Trophoblast cell (in vitro differentiated cells and primary cell): ENCODE results near the gene FAAP100.

ENCODE experiments used
- DNase-seq, 2 donors: peaks; one replicate each; pipeline ENCODE4 v3.0.0-alpha.2; 2016
- H2AFZ ChIP-seq: 2 replicates; pipeline ENCODE4 v1.6.1; 2013; ENCODE audit warnings: low read length, moderate library complexity, mild to moderate bottlenecking; ENCODE audit not compliant: insufficient read depth, poor library complexity
- H2AK5ac ChIP-seq: 2 replicates; pipeline ENCODE4 v1.6.1; 2013; ENCODE audit warnings: mild to moderate bottlenecking, low read length
- H2BK120ac ChIP-seq: 2 replicates; pipeline ENCODE4 v1.6.1; 2013; ENCODE audit warnings: low read length, mild to moderate bottlenecking, moderate library complexity; ENCODE audit not compliant: insufficient read depth, poor library complexity
- H2BK12ac ChIP-seq: 2 replicates; pipeline ENCODE4 v1.6.1; 2013; ENCODE audit warnings: mild to moderate bottlenecking, low read length, moderate library complexity
- H2BK5ac ChIP-seq: 2 replicates; pipeline ENCODE4 v1.6.1; 2013; ENCODE audit warnings: low read length, low read depth, moderate library complexity, mild to moderate bottlenecking; ENCODE audit not compliant: poor library complexity
- H3K14ac ChIP-seq: 2 replicates; pipeline ENCODE4 v1.6.1; 2013; ENCODE audit warnings: mild to moderate bottlenecking, low read length
- H3K18ac ChIP-seq: 2 replicates; pipeline ENCODE4 v1.6.1; 2013; ENCODE audit warnings: mild to moderate bottlenecking, low read length
- H3K23ac ChIP-seq: 2 replicates; pipeline ENCODE4 v1.6.1; 2013; ENCODE audit warnings: low read length
- H3K27ac ChIP-seq: 2 replicates; pipeline ENCODE4 v1.5.1; 2013; ENCODE audit warnings: low read depth, mild to moderate bottlenecking, inconsistent platforms, low read length, moderate library complexity
- H3K27me3 ChIP-seq: 2 replicates; pipeline ENCODE4 v1.6.1; 2013; ENCODE audit warnings: inconsistent platforms, mild to moderate bottlenecking, low read length, moderate library complexity; ENCODE audit not compliant: insufficient read depth
- H3K36me3 ChIP-seq, 2 experiments: 1 replicate in 1 of 2; 2 replicates in 1 of 2; pipeline ENCODE4 v1.6.1; 2013; ENCODE audit warnings: low read length in 2 of 2, mild to moderate bottlenecking in 2 of 2, moderate library complexity in 1 of 2; ENCODE audit not compliant: insufficient read depth in 2 of 2, control insufficient read depth in 1 of 2
- H3K4ac ChIP-seq: 2 replicates; pipeline ENCODE4 v1.6.1; 2013; ENCODE audit warnings: low read depth, mild to moderate bottlenecking, low read length, moderate library complexity
- H3K4me1 ChIP-seq, 2 experiments: 1 replicate in 1 of 2; 2 replicates in 1 of 2; pipeline ENCODE4 v1.6.1; 2013; ENCODE audit warnings: low read length in 2 of 2, mild to moderate bottlenecking in 2 of 2, moderate library complexity in 1 of 2; ENCODE audit not compliant: insufficient read depth in 2 of 2, control insufficient read depth in 1 of 2
- H3K4me2 ChIP-seq: 2 replicates; pipeline ENCODE4 v1.6.1; 2013; ENCODE audit warnings: inconsistent platforms, mild to moderate bottlenecking, low read length, moderate library complexity
- H3K4me3 ChIP-seq: 2 replicates; pipeline ENCODE4 v1.5.1; 2013; ENCODE audit warnings: mild to moderate bottlenecking, low read depth, low read length, inconsistent platforms
- H3K79me1 ChIP-seq: one replicate; pipeline ENCODE4 v1.6.1; 2013; ENCODE audit warnings: low read length
- H3K79me2 ChIP-seq: 2 replicates; pipeline ENCODE4 v1.6.1; 2013; ENCODE audit warnings: low read length, mild to moderate bottlenecking; ENCODE audit not compliant: control insufficient read depth, insufficient read depth, poor library complexity
- H3K9ac ChIP-seq: 2 replicates; pipeline ENCODE4 v1.6.1; 2013; ENCODE audit warnings: mild to moderate bottlenecking, low read length
- H3K9me3 ChIP-seq: 2 replicates; pipeline ENCODE4 v1.6.1; 2013; ENCODE audit warnings: low read depth, mild to moderate bottlenecking, control low read depth, inconsistent platforms, low read length; ENCODE audit not compliant: insufficient read depth
- H4K12ac ChIP-seq: 2 replicates; pipeline ENCODE4 v1.6.1; 2013; ENCODE audit warnings: low read depth, mild to moderate bottlenecking, low read length, moderate library complexity
- H4K8ac ChIP-seq: 2 replicates; pipeline ENCODE4 v1.6.1; 2013; ENCODE audit warnings: low read depth, mild to moderate bottlenecking, low read length, moderate library complexity
- H4K91ac ChIP-seq: one replicate; pipeline ENCODE4 v1.6.1; 2013; ENCODE audit warnings: low read depth, mild to moderate bottlenecking, low read length, moderate library complexity
- WGBS: extraction: QIAGEN DNeasy Blood & Tissue Kit; methylation state at CpG from one replicate; pipeline ENCODE4 v1.1.7; 2013; ENCODE audit warnings: missing lambda C conversion rate; ENCODE audit not compliant: insufficient read length, insufficient coverage; ENCODE audit errors: extremely low coverage; 5-methylcytosine and 5-hydroxymethylcytosine counted together

The FAAP100 gene

GRCh38 chr17:81551458-81552243, 502 bp downstream of the FAAP100 start:
- Histone ChIP-seq H3K9me3 (no peaks in the 10 kb centered on the region), H3K4me3 (peak overlapping the region; percentile 98), H3K79me2 (peaks cover 9% of the 10 kb centered on the region), H3K14ac (peak overlapping the region; percentile 95), H2BK5ac (peak overlapping the region; percentile 70), H3K4me2 (peak overlapping the region; percentile 96), H3K79me1 (peaks cover 9% of the 10 kb centered on the region), H3K27me3 (no peaks in the 10 kb centered on the region), H3K4me1 (peaks cover 2 to 15% of the 10 kb centered on the region in 2 experiments), H4K91ac (peak overlapping the region; percentile 95), H3K23ac (no peak overlapping the region), H2AFZ (peak overlapping the region; percentile 94), H2BK12ac (no peak overlapping the region), H3K27ac (no peak overlapping the region), H4K12ac (peak overlapping the region; percentile 74), H3K4ac (peak overlapping the region; percentile 86), H4K8ac (peak overlapping the region; percentile 97), H3K36me3 (peaks cover 40 to 45% of the 10 kb centered on the region in 2 experiments), H2BK120ac (peak overlapping the region; percentile 80), H2AK5ac (peak overlapping the region; percentile 23), H3K9ac (peak overlapping the region; percentile 91), H3K18ac (peak overlapping the region; percentile 77)
- DNase-seq, result peak in 1 of 2 donors; percentile 13
- no CpG with 5 or more reads among the region's 69 CpGs for WGBS

GRCh38 chr17:81550830-81551457, 1.2 kb downstream of the FAAP100 start:
- no peak overlapping the region for H2BK5ac ChIP-seq
- H3K18ac ChIP-seq, result peak overlapping the region; percentile 13
- peak overlapping the region; percentile 9 for H3K4ac ChIP-seq
- H3K27me3 ChIP-seq, result no peaks in the 10 kb centered on the region
- H3K79me1 ChIP-seq, result peaks cover 9% of the 10 kb centered on the region
- no peak overlapping the region for H4K12ac ChIP-seq
- H4K91ac ChIP-seq, result no peak overlapping the region
- peaks cover 9% of the 10 kb centered on the region for H3K79me2 ChIP-seq
- H2BK120ac ChIP-seq, result no peak overlapping the region
- H2BK12ac ChIP-seq, result no peak overlapping the region
- no peak overlapping the region for H4K8ac ChIP-seq
- H3K4me3 ChIP-seq, result peak overlapping the region; percentile 98
- H3K9me3 ChIP-seq, result no peaks in the 10 kb centered on the region
- H3K4me2 ChIP-seq, result peak overlapping the region; percentile 96
- no peak overlapping the region for H3K27ac ChIP-seq
- no peak for DNase-seq
- H2AFZ ChIP-seq, result no peak overlapping the region
- WGBS, result no CpG with 5 or more reads among the region's 27 CpGs
- H3K23ac ChIP-seq, result no peak overlapping the region
- peaks cover 43 to 45% of the 10 kb centered on the region in 2 experiments for H3K36me3 ChIP-seq
- no peak overlapping the region for H3K14ac ChIP-seq
- H3K9ac ChIP-seq, result no peak overlapping the region
- peaks cover 2 to 15% of the 10 kb centered on the region in 2 experiments for H3K4me1 ChIP-seq
- H2AK5ac ChIP-seq, result no peak overlapping the region

- peaks cover 9% of the 10 kb centered on the region for H3K79me1 ChIP-seq
- no peak overlapping the region for H3K27ac ChIP-seq
- no peak overlapping the region for H4K8ac ChIP-seq
- no peak overlapping the region for H3K4me2 ChIP-seq
- H3K4ac ChIP-seq, result no peak overlapping the region
- no peak overlapping the region for H3K14ac ChIP-seq
- no peak overlapping the region for H3K23ac ChIP-seq
- H2BK120ac ChIP-seq, result no peak overlapping the region
- DNase-seq, result no peak
- H3K4me3 ChIP-seq, result no peak overlapping the region
- no peak overlapping the region for H3K9ac ChIP-seq
- peaks cover 2 to 15% of the 10 kb centered on the region in 2 experiments for H3K4me1 ChIP-seq
- H3K9me3 ChIP-seq, result no peaks in the 10 kb centered on the region
- H2AFZ ChIP-seq, result no peak overlapping the region
- peaks cover 9% of the 10 kb centered on the region for H3K79me2 ChIP-seq
- H2BK12ac ChIP-seq, result no peak overlapping the region
- H3K36me3 ChIP-seq, result peaks cover 50 to 51% of the 10 kb centered on the region in 2 experiments
- H3K18ac ChIP-seq, result no peak overlapping the region
- no peaks in the 10 kb centered on the region for H3K27me3 ChIP-seq
- H2AK5ac ChIP-seq, result no peak overlapping the region
- no CpG with 5 or more reads among the region's 15 CpGs for WGBS
- H4K12ac ChIP-seq, result no peak overlapping the region
- no peak overlapping the region for H2BK5ac ChIP-seq
- H4K91ac ChIP-seq, result no peak overlapping the region
Observed at GRCh38 chr17:81550285-81550684, 1.9 kb downstream of the FAAP100 start.

- Histone ChIP-seq H2AFZ (no peak overlapping the region), H3K4me2 (no peak overlapping the region), H3K4ac (no peak overlapping the region), H3K18ac (no peak overlapping the region), H3K79me2 (peaks cover 9% of the 10 kb centered on the region), H4K8ac (no peak overlapping the region), H3K27me3 (no peaks in the 10 kb centered on the region), H2BK5ac (no peak overlapping the region), H2BK12ac (no peak overlapping the region), H3K79me1 (peaks cover 9% of the 10 kb centered on the region), H3K4me1 (peaks cover 2 to 15% of the 10 kb centered on the region in 2 experiments), H3K27ac (no peak overlapping the region), H2BK120ac (no peak overlapping the region), H3K14ac (no peak overlapping the region), H3K9me3 (no peaks in the 10 kb centered on the region), H3K4me3 (no peak overlapping the region), H4K12ac (no peak overlapping the region), H3K9ac (no peak overlapping the region), H3K36me3 (peaks cover 53 to 54% of the 10 kb centered on the region in 2 experiments), H4K91ac (no peak overlapping the region), H2AK5ac (no peak overlapping the region), H3K23ac (no peak overlapping the region)
- WGBS, result no CpG with 5 or more reads among the region's 8 CpGs
- DNase-seq, result no peak
Observed at GRCh38 chr17:81549826-81550225, 2.3 kb downstream of the FAAP100 start.
